ENCODE data around the gene SCLT1. TPM values are rescaled to one million over a fixed set of nuclear protein-coding genes. Genes with fewer than 3 reads are reported as not detected.

SCLT1 gene
- polyA plus RNA-seq, 3 donors = 14.8 to 20.1 (median 17.9) TPM

- H3K4me2 ChIP-seq (replicated peaks; ENCODE audit: extremely low read depth, low read length, poor library complexity, severe bottlenecking) = no peak overlapping the region
- no peaks in the 10 kb centered on the region for H3K4me1 ChIP-seq (ENCODE audit: control insufficient read depth in 1 of 2, insufficient read depth in 2 of 2, low read length in 2 of 2)
- no peak overlapping the region for H2AFZ ChIP-seq (ENCODE audit: insufficient read depth, low read depth, low read length, poor library complexity, severe bottlenecking)
- H3K9ac ChIP-seq (ENCODE audit: insufficient read depth, low read length, poor library complexity, severe bottlenecking) = no peak overlapping the region
- no peak overlapping the region for H3K4me3 ChIP-seq (replicated peaks in 1 of 3; ENCODE audit: low read depth in 2 of 3, low read length in 3 of 3)
- peak overlapping the region in 2 of 7 donors; percentile 58 to 75 for H3K27ac Mint-ChIP-seq
- peaks cover 40 to 62% (median 55%) of the 10 kb centered on the region in 7 donors for H3K9me3 Mint-ChIP-seq
- DNase-seq = no peak
- H3K36me3 Mint-ChIP-seq = peaks cover 25 to 32% of the 10 kb centered on the region in 2 donors
- H3K27me3 ChIP-seq (ENCODE audit: control insufficient read depth in 2 of 2, insufficient read depth in 2 of 2, low read length in 2 of 2) = no peaks in the 10 kb centered on the region
- H3K27me3 Mint-ChIP-seq (ENCODE audit: low read depth in 3 of 3) = no peaks in the 10 kb centered on the region
- WGBS (ENCODE audit: insufficient coverage) = 98% methylated on average over 5 of the region's 5 CpGs
- no peaks in the 10 kb centered on the region for H3K4me1 Mint-ChIP-seq
- no peaks in the 10 kb centered on the region for H3K79me2 ChIP-seq (ENCODE audit: insufficient read depth, low read length)
- H4K20me1 ChIP-seq (ENCODE audit: insufficient read depth, low read length) = no peaks in the 10 kb centered on the region
- intact Hi-C loops (cut with micrococcal nuclease) = no loop called here
- H3K4me3 Mint-ChIP-seq = no peak overlapping the region
- no peak for TF ChIP-seq CTCF (IDR thresholded peaks at IDR 0.05)
- H3K9me3 ChIP-seq (replicated peaks in 1 of 2; ENCODE audit: control insufficient read depth in 1 of 2, insufficient read depth in 1 of 2, low read length in 2 of 2) = peaks cover 17 to 50% of the 10 kb centered on the region in 2 donors
- peaks cover 6 to 29% of the 10 kb centered on the region in 2 donors for H3K36me3 ChIP-seq (replicated peaks in 1 of 2; ENCODE audit: control insufficient read depth in 1 of 2, insufficient read depth in 2 of 2, low read length in 2 of 2)
- H3K27ac ChIP-seq (ENCODE audit: low read depth in 1 of 2, low read length in 2 of 2) = no peak overlapping the region
Observed at GRCh38 chr4:129014566-129015509, 78.5 kb downstream of the SCLT1 start.

DNA sequence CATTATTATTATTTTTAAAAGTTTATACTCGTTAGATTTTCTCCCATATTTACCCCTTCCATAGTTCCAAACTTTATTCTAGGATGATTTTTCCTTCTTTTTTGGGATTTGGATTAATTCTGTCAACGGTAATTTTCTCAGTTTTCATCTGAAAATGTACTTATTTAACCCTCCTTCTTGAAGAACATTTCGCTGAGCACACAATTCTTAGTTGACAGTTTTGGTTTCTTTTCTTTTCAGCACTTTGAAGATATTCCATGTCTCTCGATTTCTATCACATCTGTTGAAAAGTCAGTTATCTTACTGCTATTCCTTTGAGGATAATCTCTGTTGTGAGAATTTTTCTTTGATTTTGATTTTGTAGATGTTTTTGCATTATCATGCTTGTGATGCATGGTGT is 85.2 kb downstream of the SCLT1 start:
- Histone ChIP-seq H3K9ac (ENCODE audit: insufficient read depth, low read length, poor library complexity, severe bottlenecking) (no peak overlapping the region), H3K4me2 (replicated peaks; ENCODE audit: extremely low read depth, low read length, poor library complexity, severe bottlenecking) (no peak overlapping the region), H4K20me1 (ENCODE audit: insufficient read depth, low read length) (no peaks in the 10 kb centered on the region), H3K27me3 (ENCODE audit: control insufficient read depth in 2 of 2, insufficient read depth in 2 of 2, low read length in 2 of 2) (no peaks in the 10 kb centered on the region), H3K4me3 (replicated peaks in 1 of 3; ENCODE audit: low read depth in 2 of 3, low read length in 3 of 3) (no peak overlapping the region), H3K4me1 (ENCODE audit: control insufficient read depth in 1 of 2, insufficient read depth in 2 of 2, low read length in 2 of 2) (no peaks in the 10 kb centered on the region), H3K9me3 (replicated peaks in 1 of 2; ENCODE audit: control insufficient read depth in 1 of 2, insufficient read depth in 1 of 2, low read length in 2 of 2) (peaks cover 10 to 47% of the 10 kb centered on the region in 2 donors), H3K27ac (ENCODE audit: low read depth in 1 of 2, low read length in 2 of 2) (no peak overlapping the region), H2AFZ (ENCODE audit: insufficient read depth, low read depth, low read length, poor library complexity, severe bottlenecking) (no peak overlapping the region), H3K36me3 (replicated peaks in 1 of 2; ENCODE audit: control insufficient read depth in 1 of 2, insufficient read depth in 2 of 2, low read length in 2 of 2) (peaks cover 0 to 3% of the 10 kb centered on the region in 2 donors), H3K79me2 (ENCODE audit: insufficient read depth, low read length) (no peaks in the 10 kb centered on the region)
- Mint-ChIP-seq H3K27me3 (ENCODE audit: low read depth in 3 of 3) (no peaks in the 10 kb centered on the region), H3K27ac (no peak overlapping the region), H3K4me3 (no peak overlapping the region), H3K36me3 (peaks cover 2 to 4% of the 10 kb centered on the region in 2 donors), H3K9me3 (peaks cover 26 to 52% (median 43%) of the 10 kb centered on the region in 7 donors), H3K4me1 (no peaks in the 10 kb centered on the region)
- no peak for DNase-seq
- intact Hi-C loops (cut with micrococcal nuclease) = no loop called here
- no CpG with 5 or more reads among the region's 4 CpGs for WGBS (ENCODE audit: insufficient coverage)
- TF ChIP-seq CTCF (IDR thresholded peaks at IDR 0.05) = no peak
